ENCODE data around the gene TBX2. TPM values are rescaled to one million over a fixed set of nuclear protein-coding genes. Genes with fewer than 3 reads are reported as not detected.

The TBX2 gene
- total and polyA plus RNA-seq, 10 of the 15 experiments (the other 5 are each of a cell fraction or from before 2014, with no cell fraction given): 0.13 TPM; not detected in 9

DNA sequence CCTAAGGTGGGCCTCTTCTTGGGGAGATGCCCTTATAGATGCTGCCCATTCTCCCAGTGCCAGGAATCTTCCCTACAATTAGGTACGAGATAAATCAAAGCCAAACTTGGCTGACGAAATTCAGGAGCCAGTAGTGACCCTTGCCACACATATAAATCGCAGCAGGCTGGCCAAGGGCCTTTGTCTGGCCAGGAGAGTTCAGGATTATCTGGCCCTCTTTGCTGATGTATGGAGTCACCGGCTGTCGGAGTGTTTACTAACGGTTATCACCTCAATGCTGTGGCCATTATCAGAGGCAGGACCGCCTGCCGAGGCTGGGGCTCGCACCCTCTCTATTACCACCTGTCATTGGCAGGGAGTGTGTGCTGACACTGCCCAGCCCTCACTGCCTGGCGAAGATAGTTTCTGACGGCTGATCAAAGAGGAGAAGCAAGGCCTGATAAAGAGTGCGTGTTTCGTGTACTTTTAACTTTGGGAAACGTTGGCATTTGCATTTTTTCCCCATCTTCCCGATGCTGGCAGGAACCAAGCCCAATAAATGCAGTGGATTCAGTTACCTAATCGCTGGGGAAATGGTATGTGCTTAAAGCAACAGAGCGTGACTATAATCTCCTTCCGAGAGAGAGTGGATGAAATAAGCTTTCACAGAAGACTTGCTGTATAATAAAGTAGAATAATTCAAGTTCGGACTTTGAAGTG lies 32.8 kb upstream of the TBX2 start:
- H3K36me3 ChIP-seq (ENCODE audit: control insufficient read depth in 2 of 2, insufficient read depth in 2 of 2, low read length in 1 of 2): no peaks in the 10 kb centered on the region
- ChIA-PET CTCF (interaction anchor here (0.7 to 0.9 kb wide), 2 partner anchors 23 to 677 kb away, joined by 3 to 4 read pairs; no protein-coding TSS in a partner anchor), POLR2A (no interaction called here), SMC1A (ENCODE audit: uncharacterized antibody, unreplicated experiment) (no interaction called here), RAD21 (ENCODE audit: unreplicated experiment) (no interaction called here)
- no peak overlapping the region for H2AFZ ChIP-seq (ENCODE audit: control insufficient read depth, low read depth, low read length)
- 31% methylated on average over 19 of the region's 19 CpGs for WGBS (ENCODE audit: insufficient coverage, insufficient replicate concordance, low lambda C conversion rate, missing lambda C conversion rate)
- no peaks in the 10 kb centered on the region for H3K9me3 ChIP-seq (replicated peaks; ENCODE audit: control insufficient read depth, insufficient read depth, low read length)
- intact Hi-C loops (cut with micrococcal nuclease; ENCODE audit: unreplicated experiment): loop anchor here (10.0 kb wide), 1 partner anchor 642 kb away; no protein-coding TSS in a partner anchor
- H3K4me1 ChIP-seq (ENCODE audit: control insufficient read depth, insufficient read depth, low read length): no peaks in the 10 kb centered on the region
- no peak overlapping the region for H3K4me2 ChIP-seq (ENCODE audit: control insufficient read depth, insufficient read depth)
- no peak overlapping the region for H3K4me3 ChIP-seq
- H3K27me3 ChIP-seq (replicated peaks in 1 of 2; ENCODE audit: control insufficient read depth in 2 of 2, insufficient read depth in 2 of 2, low read length in 1 of 2): no peaks in the 10 kb centered on the region
- no peaks in the 10 kb centered on the region for H4K20me1 ChIP-seq (ENCODE audit: control insufficient read depth, insufficient read depth)
- no peak for DNase-seq (ENCODE audit: low read depth, low spot score)
- in situ Hi-C loops (cut with MboI): no loop called here
- FAIRE-seq: no peak
- TF ChIP-seq TCF3 (IDR thresholded peaks at IDR 0.05; ENCODE audit: borderline replicate concordance, insufficient read depth, low read depth, low read length) (no peak), MXI1 (IDR thresholded peaks at IDR 0.05; ENCODE audit: low read depth, low read length) (no peak), ZNF217 (IDR thresholded peaks at IDR 0.05) (no peak), BHLHE40 (IDR thresholded peaks at IDR 0.05; ENCODE audit: borderline replicate concordance in 1 of 2, low read depth in 2 of 2, low read length in 1 of 2) (no peak), PML (IDR thresholded peaks at IDR 0.05; ENCODE audit: low read length) (no peak)
- TF ChIP-seq, protein P1, sequence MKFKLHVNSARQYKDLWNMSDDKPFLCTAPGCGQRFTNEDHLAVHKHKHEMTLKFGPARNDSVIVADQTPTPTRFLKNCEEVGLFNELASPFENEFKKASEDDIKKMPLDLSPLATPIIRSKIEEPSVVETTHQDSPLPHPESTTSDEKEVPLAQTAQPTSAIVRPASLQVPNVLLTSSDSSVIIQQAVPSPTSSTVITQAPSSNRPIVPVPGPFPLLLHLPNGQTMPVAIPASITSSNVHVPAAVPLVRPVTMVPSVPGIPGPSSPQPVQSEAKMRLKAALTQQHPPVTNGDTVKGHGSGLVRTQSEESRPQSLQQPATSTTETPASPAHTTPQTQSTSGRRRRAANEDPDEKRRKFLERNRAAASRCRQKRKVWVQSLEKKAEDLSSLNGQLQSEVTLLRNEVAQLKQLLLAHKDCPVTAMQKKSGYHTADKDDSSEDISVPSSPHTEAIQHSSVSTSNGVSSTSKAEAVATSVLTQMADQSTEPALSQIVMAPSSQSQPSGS (IDR thresholded peaks at IDR 0.05; ENCODE audit: low read length): no peak
- TF ChIP-seq, protein P2, sequence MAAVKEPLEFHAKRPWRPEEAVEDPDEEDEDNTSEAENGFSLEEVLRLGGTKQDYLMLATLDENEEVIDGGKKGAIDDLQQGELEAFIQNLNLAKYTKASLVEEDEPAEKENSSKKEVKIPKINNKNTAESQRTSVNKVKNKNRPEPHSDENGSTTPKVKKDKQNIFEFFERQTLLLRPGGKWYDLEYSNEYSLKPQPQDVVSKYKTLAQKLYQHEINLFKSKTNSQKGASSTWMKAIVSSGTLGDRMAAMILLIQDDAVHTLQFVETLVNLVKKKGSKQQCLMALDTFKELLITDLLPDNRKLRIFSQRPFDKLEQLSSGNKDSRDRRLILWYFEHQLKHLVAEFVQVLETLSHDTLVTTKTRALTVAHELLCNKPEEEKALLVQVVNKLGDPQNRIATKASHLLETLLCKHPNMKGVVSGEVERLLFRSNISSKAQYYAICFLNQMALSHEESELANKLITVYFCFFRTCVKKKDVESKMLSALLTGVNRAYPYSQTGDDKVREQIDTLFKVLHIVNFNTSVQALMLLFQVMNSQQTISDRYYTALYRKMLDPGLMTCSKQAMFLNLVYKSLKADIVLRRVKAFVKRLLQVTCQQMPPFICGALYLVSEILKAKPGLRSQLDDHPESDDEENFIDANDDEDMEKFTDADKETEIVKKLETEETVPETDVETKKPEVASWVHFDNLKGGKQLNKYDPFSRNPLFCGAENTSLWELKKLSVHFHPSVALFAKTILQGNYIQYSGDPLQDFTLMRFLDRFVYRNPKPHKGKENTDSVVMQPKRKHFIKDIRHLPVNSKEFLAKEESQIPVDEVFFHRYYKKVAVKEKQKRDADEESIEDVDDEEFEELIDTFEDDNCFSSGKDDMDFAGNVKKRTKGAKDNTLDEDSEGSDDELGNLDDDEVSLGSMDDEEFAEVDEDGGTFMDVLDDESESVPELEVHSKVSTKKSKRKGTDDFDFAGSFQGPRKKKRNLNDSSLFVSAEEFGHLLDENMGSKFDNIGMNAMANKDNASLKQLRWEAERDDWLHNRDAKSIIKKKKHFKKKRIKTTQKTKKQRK (IDR thresholded peaks at IDR 0.05; ENCODE audit: low read depth, low read length): no peak
- TF ChIP-seq, protein P3, sequence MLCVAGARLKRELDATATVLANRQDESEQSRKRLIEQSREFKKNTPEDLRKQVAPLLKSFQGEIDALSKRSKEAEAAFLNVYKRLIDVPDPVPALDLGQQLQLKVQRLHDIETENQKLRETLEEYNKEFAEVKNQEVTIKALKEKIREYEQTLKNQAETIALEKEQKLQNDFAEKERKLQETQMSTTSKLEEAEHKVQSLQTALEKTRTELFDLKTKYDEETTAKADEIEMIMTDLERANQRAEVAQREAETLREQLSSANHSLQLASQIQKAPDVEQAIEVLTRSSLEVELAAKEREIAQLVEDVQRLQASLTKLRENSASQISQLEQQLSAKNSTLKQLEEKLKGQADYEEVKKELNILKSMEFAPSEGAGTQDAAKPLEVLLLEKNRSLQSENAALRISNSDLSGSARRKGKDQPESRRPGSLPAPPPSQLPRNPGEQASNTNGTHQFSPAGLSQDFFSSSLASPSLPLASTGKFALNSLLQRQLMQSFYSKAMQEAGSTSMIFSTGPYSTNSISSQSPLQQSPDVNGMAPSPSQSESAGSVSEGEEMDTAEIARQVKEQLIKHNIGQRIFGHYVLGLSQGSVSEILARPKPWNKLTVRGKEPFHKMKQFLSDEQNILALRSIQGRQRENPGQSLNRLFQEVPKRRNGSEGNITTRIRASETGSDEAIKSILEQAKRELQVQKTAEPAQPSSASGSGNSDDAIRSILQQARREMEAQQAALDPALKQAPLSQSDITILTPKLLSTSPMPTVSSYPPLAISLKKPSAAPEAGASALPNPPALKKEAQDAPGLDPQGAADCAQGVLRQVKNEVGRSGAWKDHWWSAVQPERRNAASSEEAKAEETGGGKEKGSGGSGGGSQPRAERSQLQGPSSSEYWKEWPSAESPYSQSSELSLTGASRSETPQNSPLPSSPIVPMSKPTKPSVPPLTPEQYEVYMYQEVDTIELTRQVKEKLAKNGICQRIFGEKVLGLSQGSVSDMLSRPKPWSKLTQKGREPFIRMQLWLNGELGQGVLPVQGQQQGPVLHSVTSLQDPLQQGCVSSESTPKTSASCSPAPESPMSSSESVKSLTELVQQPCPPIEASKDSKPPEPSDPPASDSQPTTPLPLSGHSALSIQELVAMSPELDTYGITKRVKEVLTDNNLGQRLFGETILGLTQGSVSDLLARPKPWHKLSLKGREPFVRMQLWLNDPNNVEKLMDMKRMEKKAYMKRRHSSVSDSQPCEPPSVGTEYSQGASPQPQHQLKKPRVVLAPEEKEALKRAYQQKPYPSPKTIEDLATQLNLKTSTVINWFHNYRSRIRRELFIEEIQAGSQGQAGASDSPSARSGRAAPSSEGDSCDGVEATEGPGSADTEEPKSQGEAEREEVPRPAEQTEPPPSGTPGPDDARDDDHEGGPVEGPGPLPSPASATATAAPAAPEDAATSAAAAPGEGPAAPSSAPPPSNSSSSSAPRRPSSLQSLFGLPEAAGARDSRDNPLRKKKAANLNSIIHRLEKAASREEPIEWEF (IDR thresholded peaks at IDR 0.05; ENCODE audit: insufficient replicate concordance, low read depth, low read length): no peak
- no peak for ATAC-seq
- no TSS peak for BruUV-seq (replicated peaks)
- H3K79me2 ChIP-seq (ENCODE audit: control insufficient read depth, insufficient read depth, low read length): no peaks in the 10 kb centered on the region
- H3K9ac ChIP-seq (ENCODE audit: control insufficient read depth, insufficient read depth, low read length): no peak overlapping the region
- no peak overlapping the region for H3K27ac ChIP-seq (ENCODE audit: control insufficient read depth, insufficient read depth)
